Natural killer cell (primary cell): ENCODE data around the gene P2RY6. TPM values are rescaled to one million over a fixed set of nuclear protein-coding genes. Genes with fewer than 3 reads are reported as not detected.

Experiments used
- ATAC-seq, 3 donors: fragments of 150-1000 bp in 2 of 3; fragments of 200-7000 bp in 1 of 3; cut with Tn5 transposase; 1 replicate in 1 of 3; 2 replicates in 2 of 3; pipeline ENCODE4 v1.10.0; 2021; ENCODE audit warnings: mild to moderate bottlenecking in 2 of 3, moderate library complexity in 2 of 3
- DNase-seq, 2 donors: peaks; one replicate each; pipeline versions ENCODE4 v3.0.0 to v3.0.0-alpha.2; 2013 to 2021; ENCODE audit warnings: mixed read lengths in 1 of 2
- H3K27ac ChIP-seq: one replicate; pipeline ENCODE4 v1.5.1; 2013; ENCODE audit warnings: mild to moderate bottlenecking, low read length
- H3K27me3 ChIP-seq: one replicate; pipeline ENCODE4 v1.6.1; 2013; ENCODE audit warnings: low read length; ENCODE audit not compliant: control insufficient read depth, insufficient read depth
- H3K36me3 ChIP-seq: one replicate; pipeline ENCODE4 v1.6.1; 2013; ENCODE audit warnings: low read length; ENCODE audit not compliant: control insufficient read depth, insufficient read depth
- H3K4me1 ChIP-seq: one replicate; pipeline ENCODE4 v1.6.1; 2013; ENCODE audit warnings: low read length; ENCODE audit not compliant: control insufficient read depth, insufficient read depth
- H3K4me3 ChIP-seq: one replicate; pipeline ENCODE4 v1.5.1; 2013; ENCODE audit warnings: low read length
- H3K9me3 ChIP-seq: one replicate; pipeline ENCODE4 v1.6.1; 2013; ENCODE audit warnings: low read length; ENCODE audit not compliant: control insufficient read depth, insufficient read depth
- H3K27ac Mint-ChIP-seq, 2 donors: one replicate each; pipeline ENCODE4 v1.8.0; 2022; ENCODE audit warnings: mild to moderate bottlenecking in 2 of 2, mixed read lengths in 2 of 2, moderate library complexity in 1 of 2
- H3K27me3 Mint-ChIP-seq, 2 donors: one replicate each; pipeline ENCODE4 v1.8.0; 2022; ENCODE audit warnings: low read depth in 2 of 2, mixed read lengths in 2 of 2
- H3K36me3 Mint-ChIP-seq: one replicate; pipeline ENCODE4 v1.8.0; 2022; ENCODE audit warnings: mixed read lengths
- H3K4me1 Mint-ChIP-seq, 2 donors: one replicate each; pipeline ENCODE4 v1.8.0; 2022; ENCODE audit warnings: mixed read lengths in 2 of 2
- H3K4me3 Mint-ChIP-seq: one replicate; pipeline ENCODE4 v1.8.0; 2022; ENCODE audit warnings: mild to moderate bottlenecking, moderate library complexity, mixed read lengths
- H3K9me3 Mint-ChIP-seq, 2 donors: one replicate each; pipeline ENCODE4 v1.8.0; 2022; ENCODE audit warnings: mixed read lengths in 2 of 2
- WGBS: methylation state at CpG from one replicate; pipeline ENCODE4 v1.1.7; 2013; ENCODE audit warnings: missing lambda C conversion rate; ENCODE audit not compliant: insufficient coverage; 5-methylcytosine and 5-hydroxymethylcytosine counted together
- intact Hi-C: fragments of 100-400 bp; cut with micrococcal nuclease; formaldehyde crosslinking; loops from one replicate; pipeline ENCODE4 v1.14.2; 2022
- total RNA-seq, 4 donors: library from RNA; stranded (reverse); fragments of 120-200 nt in 1 of 4; gene quantifications; one replicate each; pipeline versions ENCODE4 v1.2.3 to v1.2.4, GENCODE V29; 2013 to 2022
- TF ChIP-seq, protein P1 (sequence below): fragments of 200-600 bp; IDR thresholded peaks from one replicate; pipeline ENCODE4 v1.8.0; 2022; ENCODE audit warnings: antibody characterized with exemption

Gene P2RY6
- total RNA-seq, 3 donors from 2014 or later (not counting 1 experiment from before 2014, with no cell fraction given), result 0.24 to 0.40 TPM; not detected in 1

DNA sequence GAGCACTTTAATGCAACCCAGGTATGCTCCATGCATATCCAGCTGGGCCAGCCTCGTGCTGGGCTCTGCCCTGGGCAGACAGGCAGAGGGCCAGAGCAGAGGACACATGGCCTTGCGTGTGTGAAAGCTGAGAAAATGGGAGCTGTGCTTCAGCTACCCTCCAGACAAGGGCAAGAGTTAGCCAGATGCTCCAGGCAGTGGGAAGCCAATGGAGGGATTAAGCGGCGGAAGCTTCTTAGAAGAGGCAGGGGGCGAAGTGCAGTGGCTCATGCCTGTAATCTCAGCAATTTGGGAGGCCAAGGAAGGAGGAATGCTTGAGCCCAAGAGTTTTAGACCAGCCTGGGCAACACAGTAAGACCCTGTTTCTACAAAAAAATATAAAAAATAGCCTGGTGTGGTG is 26.1 kb downstream of the P2RY6 start:
- 85% methylated on average over 5 of the region's 5 CpGs for WGBS
- H3K9me3 ChIP-seq, result no peaks in the 10 kb centered on the region
- peaks cover 3% of the 10 kb centered on the region for H3K4me1 ChIP-seq
- H3K9me3 Mint-ChIP-seq, result no peaks in the 10 kb centered on the region
- H3K36me3 ChIP-seq, result no peaks in the 10 kb centered on the region
- TF ChIP-seq, protein P1, sequence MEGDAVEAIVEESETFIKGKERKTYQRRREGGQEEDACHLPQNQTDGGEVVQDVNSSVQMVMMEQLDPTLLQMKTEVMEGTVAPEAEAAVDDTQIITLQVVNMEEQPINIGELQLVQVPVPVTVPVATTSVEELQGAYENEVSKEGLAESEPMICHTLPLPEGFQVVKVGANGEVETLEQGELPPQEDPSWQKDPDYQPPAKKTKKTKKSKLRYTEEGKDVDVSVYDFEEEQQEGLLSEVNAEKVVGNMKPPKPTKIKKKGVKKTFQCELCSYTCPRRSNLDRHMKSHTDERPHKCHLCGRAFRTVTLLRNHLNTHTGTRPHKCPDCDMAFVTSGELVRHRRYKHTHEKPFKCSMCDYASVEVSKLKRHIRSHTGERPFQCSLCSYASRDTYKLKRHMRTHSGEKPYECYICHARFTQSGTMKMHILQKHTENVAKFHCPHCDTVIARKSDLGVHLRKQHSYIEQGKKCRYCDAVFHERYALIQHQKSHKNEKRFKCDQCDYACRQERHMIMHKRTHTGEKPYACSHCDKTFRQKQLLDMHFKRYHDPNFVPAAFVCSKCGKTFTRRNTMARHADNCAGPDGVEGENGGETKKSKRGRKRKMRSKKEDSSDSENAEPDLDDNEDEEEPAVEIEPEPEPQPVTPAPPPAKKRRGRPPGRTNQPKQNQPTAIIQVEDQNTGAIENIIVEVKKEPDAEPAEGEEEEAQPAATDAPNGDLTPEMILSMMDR, result no peak
- no peak overlapping the region for H3K4me3 Mint-ChIP-seq
- H3K4me3 ChIP-seq, result no peak overlapping the region
- no peak overlapping the region for H3K27ac Mint-ChIP-seq
- ATAC-seq (no peak), DNase-seq (no peak)
- H3K27me3 ChIP-seq, result no peaks in the 10 kb centered on the region
- H3K4me1 Mint-ChIP-seq, result peaks cover 0 to 9% of the 10 kb centered on the region in 2 donors
- intact Hi-C loops, result no loop called here
- no peaks in the 10 kb centered on the region for H3K36me3 Mint-ChIP-seq
- peaks cover 8% of the 10 kb centered on the region in 2 donors for H3K27me3 Mint-ChIP-seq
- H3K27ac ChIP-seq, result no peak overlapping the region

DNA sequence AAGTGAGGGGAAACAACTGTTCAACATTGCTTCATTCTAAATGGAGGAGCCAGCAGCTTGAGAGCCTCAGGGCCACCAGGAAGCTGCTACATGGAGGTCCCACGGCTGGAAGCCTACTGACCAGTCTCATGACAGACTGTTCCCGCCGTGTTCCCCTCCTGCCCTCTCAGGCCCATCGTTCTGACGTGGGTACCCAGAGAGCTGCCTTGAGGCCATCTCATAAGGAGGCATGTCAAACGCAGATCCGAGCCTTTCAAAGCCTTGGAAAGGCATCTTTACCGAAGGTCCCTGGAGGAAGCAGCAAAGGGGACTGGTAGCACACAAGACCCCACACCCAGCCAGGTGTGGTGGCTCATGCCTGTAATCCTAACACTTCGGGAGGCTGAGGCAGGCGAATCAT is 27.6 kb downstream of the P2RY6 start:
- no peak overlapping the region for H3K4me3 Mint-ChIP-seq
- 89% methylated on average over 10 of the region's 10 CpGs for WGBS
- Histone ChIP-seq H3K36me3 (no peaks in the 10 kb centered on the region), H3K27me3 (no peaks in the 10 kb centered on the region), H3K4me3 (no peak overlapping the region), H3K9me3 (no peaks in the 10 kb centered on the region), H3K27ac (no peak overlapping the region), H3K4me1 (peaks cover 3% of the 10 kb centered on the region)
- H3K27ac Mint-ChIP-seq, result no peak overlapping the region
- no peaks in the 10 kb centered on the region for H3K36me3 Mint-ChIP-seq
- intact Hi-C loops, result no loop called here
- H3K9me3 Mint-ChIP-seq, result no peaks in the 10 kb centered on the region
- no peak for DNase-seq
- H3K4me1 Mint-ChIP-seq, result peaks cover 0 to 9% of the 10 kb centered on the region in 2 donors
- peaks cover 8 to 10% of the 10 kb centered on the region in 2 donors for H3K27me3 Mint-ChIP-seq
- ATAC-seq, result no peak
- TF ChIP-seq, protein P1, result no peak

DNA sequence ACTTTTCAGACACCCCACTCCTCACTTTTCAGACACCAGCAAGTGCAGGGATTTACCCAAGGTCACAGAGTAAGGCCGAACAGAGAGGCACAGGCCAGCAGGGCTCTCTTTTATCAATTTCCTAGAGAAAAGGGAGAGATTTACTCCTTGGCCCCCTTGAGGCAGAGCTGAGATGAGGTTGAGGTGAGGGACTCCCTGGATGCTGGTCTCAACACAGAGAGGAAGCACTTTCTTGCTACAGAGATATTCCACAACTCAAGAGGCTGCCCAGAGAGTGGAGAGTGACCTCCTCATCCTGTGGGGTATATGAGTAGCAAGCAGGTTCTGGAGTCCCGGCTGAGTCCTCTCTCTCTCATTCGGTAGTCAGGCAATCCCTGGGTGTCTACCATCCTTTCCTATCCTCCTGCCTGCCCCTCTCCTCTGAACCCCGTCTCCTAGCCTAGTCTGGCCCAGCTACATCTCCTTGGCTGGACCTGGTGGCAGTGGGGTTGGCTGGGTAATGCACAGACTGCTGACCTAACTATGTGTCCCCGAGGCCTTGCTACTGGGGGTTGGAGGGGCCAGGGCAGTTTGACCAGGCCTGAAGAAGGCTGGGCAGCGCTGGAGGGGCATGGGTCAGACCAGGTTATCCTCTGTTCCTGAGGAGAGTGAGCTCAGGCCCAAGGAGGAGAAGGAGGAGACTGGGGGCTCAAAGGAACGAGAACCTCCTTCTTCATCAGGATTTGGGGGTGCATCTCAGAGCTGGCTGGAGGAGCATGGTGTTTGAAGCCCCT is 34.1 kb downstream of the P2RY6 start:
- no peak overlapping the region for H3K27ac Mint-ChIP-seq

More for the DNA sequence above, 34.1 kb downstream of the P2RY6 start:
- DNase-seq (no peak), ATAC-seq (no peak)
- no peak overlapping the region for H3K27ac ChIP-seq
- no peaks in the 10 kb centered on the region for H3K9me3 ChIP-seq
- Mint-ChIP-seq H3K4me1 (peaks cover 7 to 14% of the 10 kb centered on the region in 2 donors), H3K4me3 (peak overlapping the region; percentile 96), H3K36me3 (no peaks in the 10 kb centered on the region), H3K9me3 (no peaks in the 10 kb centered on the region), H3K27me3 (peaks cover 23 to 35% of the 10 kb centered on the region in 2 donors)
- no peak overlapping the region for H3K4me3 ChIP-seq
- intact Hi-C loops, result loop anchor here (2.0 kb wide), 1 partner anchor 355 kb away; no protein-coding TSS in a partner anchor
- WGBS, result 84% methylated on average over 7 of the region's 7 CpGs
- TF ChIP-seq, protein P1, result no peak
- H3K4me1 ChIP-seq, result peaks cover 25% of the 10 kb centered on the region
- H3K36me3 ChIP-seq, result no peaks in the 10 kb centered on the region
- peaks cover 12% of the 10 kb centered on the region for H3K27me3 ChIP-seq
